NCI-H1105 (cell line): Measurements from ENCODE around the gene WDR1.

Source experiments
- DNase-seq: peaks from one replicate; lab custom pipeline; 2025; lab: John Stamatoyannopoulos, UW

Gene WDR1

GRCh38 chr4:10116569-10117358 is at the start of gene WDR1:
Gene WDR1 (minus strand): TSS chr4:10116799. CDS start chr4:10116666, 133 bp downstream.
- DNase-seq = peak; percentile 82

- DNase-seq = peak; percentile 9
Observed at GRCh38 chr4:10164877-10165283, 48.3 kb upstream of the WDR1 start.

DNA sequence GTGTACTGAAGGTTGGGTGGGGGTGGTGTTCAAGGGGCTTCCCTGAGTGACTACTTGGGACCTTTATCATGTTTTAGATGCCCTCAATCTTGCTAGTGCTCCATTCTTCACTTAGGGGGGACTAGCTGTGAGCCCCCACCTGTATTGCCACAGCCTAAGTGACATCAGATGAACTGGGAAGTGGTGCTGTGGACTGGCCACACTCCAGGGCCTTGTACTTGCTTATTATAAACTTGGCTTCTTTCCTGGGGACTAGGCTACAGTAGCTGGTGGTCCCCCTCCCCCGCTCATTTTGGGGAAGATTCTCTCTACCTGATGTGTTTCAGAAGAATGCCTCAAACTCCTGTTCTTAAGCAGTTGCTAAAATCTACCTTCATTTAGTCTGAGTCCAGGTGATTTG is 46.7 kb upstream of the WDR1 start:
- no peak for DNase-seq

DNA sequence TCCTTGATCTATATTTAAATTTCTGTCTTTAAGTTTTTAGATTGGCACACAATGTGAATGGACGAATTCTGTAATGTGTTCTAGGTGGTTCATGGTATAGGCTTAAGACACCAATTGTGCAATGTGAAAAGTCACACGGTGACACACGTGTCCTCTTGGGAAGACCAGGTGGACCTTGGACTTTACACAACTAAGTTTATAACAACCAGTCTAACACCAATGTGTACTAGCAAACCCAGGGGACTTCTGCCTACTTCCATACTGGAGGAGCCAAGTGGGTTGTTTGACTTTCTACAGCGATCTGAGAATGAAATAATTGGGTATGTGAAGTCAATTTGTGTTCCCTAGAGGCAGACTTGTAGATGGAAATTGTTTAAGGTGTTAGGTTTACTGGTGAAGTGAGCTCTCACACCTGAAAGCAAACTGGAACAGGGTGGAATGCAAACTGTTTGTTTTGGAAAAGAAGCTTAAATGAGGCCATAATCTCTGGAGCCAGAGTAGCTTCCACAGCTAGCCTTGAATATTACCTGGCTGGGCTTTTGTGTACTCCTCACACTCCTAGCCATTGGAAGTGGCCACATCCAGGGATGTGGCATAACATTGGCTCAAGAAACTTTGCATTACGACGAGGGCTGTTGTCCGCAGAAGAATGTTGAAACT is 45.9 kb upstream of the WDR1 start:
- no peak for DNase-seq

DNA sequence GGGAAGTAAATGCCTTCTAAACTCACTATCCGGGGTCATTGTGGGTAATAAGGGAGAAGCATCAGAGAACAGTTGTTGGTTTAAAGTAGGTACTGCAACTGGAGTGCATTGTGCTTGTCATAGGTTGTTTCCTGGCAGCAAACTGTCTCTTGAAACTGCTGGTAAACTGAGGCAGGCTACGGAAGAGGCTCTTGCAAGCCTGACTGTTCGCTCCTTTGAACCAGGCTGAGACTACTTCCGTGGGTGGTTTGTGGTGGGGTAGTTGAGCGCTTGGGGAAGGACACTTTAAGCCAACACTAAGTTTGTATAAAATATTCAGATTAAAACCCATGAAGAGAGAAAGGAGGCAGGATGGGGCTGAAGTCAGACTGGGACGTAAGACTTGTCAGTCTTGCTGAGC is 45.2 kb upstream of the WDR1 start:
- no peak for DNase-seq

GRCh38 chr4:10161146-10161545 is 44.5 kb upstream of the WDR1 start:
- DNase-seq = no peak

- DNase-seq = no peak
Observed at GRCh38 chr4:10160281-10160856, 43.8 kb upstream of the WDR1 start.

DNA sequence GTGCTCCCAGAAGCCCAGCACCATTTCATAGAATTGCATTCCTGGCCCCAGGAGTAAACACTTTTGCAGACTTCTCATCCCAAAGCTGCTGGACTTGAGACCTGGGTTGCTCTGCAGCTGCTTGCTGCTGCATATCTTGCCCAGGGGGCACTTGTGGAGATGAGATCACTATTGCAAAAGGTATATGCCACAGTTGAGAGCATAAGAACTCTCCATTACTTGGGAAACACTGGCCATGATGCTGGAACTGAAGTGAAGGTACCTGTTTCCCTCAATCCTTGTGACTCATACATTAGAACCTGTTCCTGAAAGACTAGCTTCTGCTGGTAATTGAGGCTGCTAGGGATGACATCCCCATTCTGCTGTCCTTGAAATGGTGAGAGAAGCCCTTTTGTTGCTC is 43.1 kb upstream of the WDR1 start:
- DNase-seq = no peak

DNA sequence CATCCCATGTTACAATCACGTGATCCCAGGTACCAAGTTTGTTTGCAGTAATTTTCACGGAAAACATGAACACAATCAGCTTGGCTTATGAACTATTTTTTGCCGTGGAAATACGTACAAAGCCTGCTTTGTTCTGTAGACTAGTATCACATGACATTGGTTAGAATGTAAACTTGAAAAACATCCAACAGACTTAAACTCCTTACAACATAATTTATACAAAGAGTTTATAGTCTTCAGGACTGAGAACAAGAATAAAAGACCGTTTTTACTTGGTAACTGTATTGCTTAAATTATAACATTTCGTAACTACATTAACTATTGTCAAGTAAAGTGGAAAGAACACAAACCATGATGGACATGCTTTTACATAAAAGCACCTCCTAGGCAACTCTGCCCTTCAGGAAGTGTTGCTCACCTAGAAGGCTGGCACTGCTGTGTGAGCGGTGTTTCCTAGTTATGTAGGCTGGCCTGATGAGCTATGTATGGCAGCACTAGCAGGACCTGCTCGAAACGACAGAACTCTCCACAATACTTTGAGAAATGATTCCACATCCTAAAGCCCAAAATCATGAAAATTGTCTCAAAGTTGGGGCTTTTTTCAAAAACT is 41.8 kb upstream of the WDR1 start:
- DNase-seq = no peak

- peak; percentile 23 for DNase-seq
Observed at GRCh38 chr4:10157478-10158332, 41.1 kb upstream of the WDR1 start.

DNA sequence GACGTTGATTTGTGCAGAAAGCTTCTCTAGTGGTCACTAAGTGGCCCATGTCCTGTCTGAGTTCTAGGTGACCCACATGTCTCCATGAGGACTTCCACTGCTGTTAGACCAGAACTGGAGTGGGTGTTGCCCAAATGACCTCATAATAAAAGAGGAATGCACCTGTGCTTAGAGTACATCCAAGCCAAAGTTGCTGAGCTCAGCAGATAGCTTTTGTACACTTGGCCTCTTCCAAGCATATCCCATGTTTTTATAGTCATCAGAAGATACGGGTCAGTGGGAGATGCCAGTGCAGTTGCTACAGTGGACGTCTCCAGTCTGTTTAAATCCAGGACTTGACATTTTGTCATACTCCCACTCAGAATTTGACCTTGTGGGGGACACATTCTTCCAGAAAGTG is 37.6 kb upstream of the WDR1 start:
- no peak for DNase-seq

GRCh38 chr4:10153161-10153560 is 36.6 kb upstream of the WDR1 start:
- no peak for DNase-seq

- DNase-seq = no peak
Observed at GRCh38 chr4:10151182-10151581, 34.6 kb upstream of the WDR1 start.

DNA sequence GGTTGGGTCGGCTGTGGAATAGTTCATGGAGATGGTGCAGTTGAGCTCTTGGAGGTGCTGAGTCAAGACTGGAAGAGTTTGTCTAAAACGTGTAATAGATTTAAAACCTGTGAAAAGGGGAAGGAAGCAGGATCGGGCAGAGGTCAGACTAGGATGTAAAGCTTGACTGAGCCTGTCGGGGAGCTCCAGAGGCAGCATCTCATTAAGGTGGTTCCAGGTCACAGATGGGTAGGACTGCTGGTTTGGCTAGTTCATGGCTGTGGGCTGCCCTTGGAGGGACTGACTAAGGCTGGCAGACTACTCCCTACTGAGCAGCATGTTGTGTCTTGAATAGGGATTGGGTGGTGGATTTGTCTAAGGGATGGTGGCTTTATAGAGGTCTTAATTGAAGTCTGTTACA is 28.4 kb upstream of the WDR1 start:
- DNase-seq = no peak

DNA sequence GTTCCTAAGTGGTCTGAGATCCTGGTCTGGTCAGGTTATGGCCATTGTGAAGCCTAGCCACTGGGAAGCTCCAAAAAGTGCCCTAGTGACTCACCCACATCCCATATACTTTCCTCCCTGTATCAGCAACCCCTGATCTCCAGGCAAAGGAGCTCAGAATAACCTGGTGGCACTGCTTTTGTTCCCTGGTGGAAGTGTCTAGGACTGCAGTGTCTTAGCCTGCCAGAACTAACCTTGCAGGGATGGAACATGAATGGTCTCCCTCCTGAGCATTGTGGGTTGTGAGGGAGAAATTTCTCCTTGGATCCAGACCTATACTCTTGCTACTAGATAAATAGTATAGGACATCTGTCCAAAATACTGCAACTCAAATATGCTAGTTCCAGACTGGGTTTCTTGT is 27.9 kb upstream of the WDR1 start:
- no peak for DNase-seq

GRCh38 chr4:10143171-10143570 is 26.6 kb upstream of the WDR1 start:
- DNase-seq = no peak

GRCh38 chr4:10140866-10141759 is 24.5 kb upstream of the WDR1 start:
- DNase-seq = no peak

GRCh38 chr4:10139518-10139917 is 22.9 kb upstream of the WDR1 start:
- no peak for DNase-seq

- no peak for DNase-seq
Observed at GRCh38 chr4:10135260-10135659, 18.7 kb upstream of the WDR1 start.

- no peak for DNase-seq
Observed at GRCh38 chr4:10134141-10134540, 17.5 kb upstream of the WDR1 start.

DNA sequence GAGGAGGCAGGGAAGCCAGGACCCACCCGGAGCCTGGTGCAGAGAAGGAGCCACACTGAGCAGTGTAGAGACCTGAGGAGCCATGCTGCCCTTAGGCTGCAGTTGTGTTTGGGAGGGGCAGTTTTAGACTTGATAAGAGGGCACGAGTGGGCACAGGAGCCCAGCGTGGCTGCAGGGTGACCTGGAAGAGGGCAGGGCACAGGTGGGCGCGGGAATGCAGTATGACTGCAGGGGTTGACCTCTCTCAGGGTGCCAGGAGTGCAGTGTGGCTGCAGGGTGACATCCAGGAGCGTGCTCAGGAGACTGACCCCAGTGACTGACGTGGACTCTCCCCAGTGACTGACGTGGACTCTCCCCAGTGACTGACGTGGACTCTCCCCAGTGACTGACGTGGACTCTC is 14.6 kb upstream of the WDR1 start:
- DNase-seq = no peak
